ENCODE measurements around the gene ARID3A. TPM values are rescaled to one million over a fixed set of nuclear protein-coding genes. Genes with fewer than 3 reads are reported as not detected.

ARID3A gene
- total RNA-seq, 4 donors from 2014 or later = 1.8 to 9.4 (median 5.6) TPM

- TF ChIP-seq POLR2A (IDR thresholded peaks at IDR 0.05) (no peak), CTCF (IDR thresholded peaks at IDR 0.05) (no peak)
- WGBS, 2 donors = 0 to 1% methylated on average over 2 to 53 of the region's 87 CpGs
- DNase-seq (ENCODE audit: low spot score in 2 of 2) = no peak
- H3K4me3 ChIP-seq (ENCODE audit: low read depth, poor library complexity, severe bottlenecking) = peak within 1 kb of the TSS; percentile 15
- intact Hi-C loops (cut with DNase I; ENCODE audit: low total_unique reads) = loop anchor here (5.0 kb wide), 1 partner anchor 150 kb away; no protein-coding TSS in a partner anchor
These were observed 8.3 kb upstream of the ARID3A start, which contains the start of gene KISS1R for GRCh38 chr19:917323-918151. Gene KISS1R (plus strand): TSS chr19:917333. CDS start chr19:917503, 170 bp downstream.

GRCh38 chr19:918152-918437 lies 7.7 kb upstream of the ARID3A start:
- TF ChIP-seq POLR2A (IDR thresholded peaks at IDR 0.05) (no peak), CTCF (IDR thresholded peaks at IDR 0.05) (no peak)
- H3K4me3 ChIP-seq (ENCODE audit: low read depth, poor library complexity, severe bottlenecking) = no peak overlapping the region
- 9 to 10% methylated on average over 9 to 11 of the region's 12 CpGs for WGBS, 2 donors
- intact Hi-C loops (cut with DNase I; ENCODE audit: low total_unique reads) = loop anchor here (5.0 kb wide), 1 partner anchor 151 kb away; no protein-coding TSS in a partner anchor
- no peak for DNase-seq (ENCODE audit: low spot score in 2 of 2)

- no peak overlapping the region for H3K4me3 ChIP-seq (ENCODE audit: low read depth, poor library complexity, severe bottlenecking)
- no peak for TF ChIP-seq CTCF (IDR thresholded peaks at IDR 0.05)
- TF ChIP-seq POLR2A (IDR thresholded peaks at IDR 0.05) = no peak
- intact Hi-C loops (cut with DNase I; ENCODE audit: low total_unique reads) = loop anchor here (5.0 kb wide), 1 partner anchor 151 kb away; no protein-coding TSS in a partner anchor
- no peak for DNase-seq (ENCODE audit: low spot score in 2 of 2)
- 3 to 4% methylated on average over 21 to 56 of the region's 58 CpGs for WGBS, 2 donors
These were observed 7.2 kb upstream of the ARID3A start for GRCh38 chr19:918481-919198.

- TF ChIP-seq POLR2A (IDR thresholded peaks at IDR 0.05) (no peak), CTCF (IDR thresholded peaks at IDR 0.05) (no peak)
- intact Hi-C loops (cut with DNase I; ENCODE audit: low total_unique reads) = loop anchor here (2.0 to 5.0 kb wide), 2 partner anchors 61 to 152 kb away; partner anchors contain the start of gene CFD
- 3 to 4% methylated on average over 19 to 59 of the region's 68 CpGs for WGBS, 2 donors
- DNase-seq (ENCODE audit: low spot score in 2 of 2) = no peak
- no peak overlapping the region for H3K4me3 ChIP-seq (ENCODE audit: low read depth, poor library complexity, severe bottlenecking)
These were observed 6.4 kb upstream of the ARID3A start for GRCh38 chr19:919199-920050.

GRCh38 chr19:920051-920864 lies 5.6 kb upstream of the ARID3A start:
- no peak for TF ChIP-seq CTCF (IDR thresholded peaks at IDR 0.05)
- TF ChIP-seq POLR2A (IDR thresholded peaks at IDR 0.05) = no peak
- intact Hi-C loops (cut with DNase I; ENCODE audit: low total_unique reads) = loop anchor here (2.0 kb wide), 1 partner anchor 61 kb away; the partner anchor contains the start of gene CFD
- no peak for DNase-seq (ENCODE audit: low spot score in 2 of 2)
- H3K4me3 ChIP-seq (ENCODE audit: low read depth, poor library complexity, severe bottlenecking) = no peak overlapping the region
- WGBS, 2 donors = 0 to 1% methylated on average over 7 to 71 of the region's 84 CpGs
